Fibroblast of peridontal ligament (primary cell): Measurements from ENCODE around the gene KRTAP5-5.
A peak's percentile ranks its signal among the peaks of the same experiment; 100 is the strongest.
"Not testable (repeated sequence)": the region's sequence is repeated elsewhere in the genome, so short reads cannot be mapped to it uniquely, and the experiment has no call there.

Experiments used
- DNase-seq: peaks from one replicate; pipeline ENCODE4 v3.0.0-alpha.2; 2010; ENCODE audit errors: extremely low read depth

The KRTAP5-5 gene

GRCh38 chr11:1629326-1630185, at the start of gene KRTAP5-5:
Gene KRTAP5-5 (plus strand): TSS chr11:1629775. CDS start chr11:1629841, 66 bp downstream.
- DNase-seq: no peak

GRCh38 chr11:1581976-1582375, 47.6 kb upstream of the KRTAP5-5 start:
- no peak for DNase-seq

GRCh38 chr11:1582909-1583308, 46.7 kb upstream of the KRTAP5-5 start:
- not testable (repeated sequence) for DNase-seq

- not testable (repeated sequence) for DNase-seq
Observed at GRCh38 chr11:1584661-1585370, 44.8 kb upstream of the KRTAP5-5 start, which contains the start of gene KRTAP5-1. Gene KRTAP5-1 (minus strand): TSS chr11:1585283. CDS start chr11:1585249, 34 bp downstream.

- no peak for DNase-seq
Observed at GRCh38 chr11:1586699-1587098, 42.9 kb upstream of the KRTAP5-5 start.

- not testable (repeated sequence) for DNase-seq
Observed at GRCh38 chr11:1589191-1589963, 40.2 kb upstream of the KRTAP5-5 start.

- no peak for DNase-seq
Observed at GRCh38 chr11:1589996-1590395, 39.6 kb upstream of the KRTAP5-5 start.

- DNase-seq: no peak
Observed at GRCh38 chr11:1592628-1593027, 36.9 kb upstream of the KRTAP5-5 start.

GRCh38 chr11:1595994-1596575, 33.5 kb upstream of the KRTAP5-5 start:
- peak; percentile 31 for DNase-seq

- DNase-seq: not testable (repeated sequence)
Observed at GRCh38 chr11:1596576-1597121, 32.9 kb upstream of the KRTAP5-5 start.

- no peak for DNase-seq
Observed at GRCh38 chr11:1597331-1597993, 32.1 kb upstream of the KRTAP5-5 start.

GRCh38 chr11:1597994-1598380, 31.6 kb upstream of the KRTAP5-5 start, which contains the start of gene KRTAP5-2:
Gene KRTAP5-2 (minus strand): TSS chr11:1598294. CDS start chr11:1598250, 44 bp downstream.
- no peak for DNase-seq

GRCh38 chr11:1598406-1598805, 31.2 kb upstream of the KRTAP5-5 start:
- DNase-seq: not testable (repeated sequence)

- peak; percentile 8 for DNase-seq
Observed at GRCh38 chr11:1598816-1599215, 30.8 kb upstream of the KRTAP5-5 start.

GRCh38 chr11:1600626-1601025, 28.9 kb upstream of the KRTAP5-5 start:
- DNase-seq: no peak

- not testable (repeated sequence) for DNase-seq
Observed at GRCh38 chr11:1601663-1602062, 27.9 kb upstream of the KRTAP5-5 start.

- DNase-seq: no peak
Observed at GRCh38 chr11:1603629-1604028, 25.9 kb upstream of the KRTAP5-5 start.

- no peak for DNase-seq
Observed at GRCh38 chr11:1604181-1604580, 25.4 kb upstream of the KRTAP5-5 start.

- no peak for DNase-seq
Observed at GRCh38 chr11:1604711-1605110, 24.9 kb upstream of the KRTAP5-5 start.

- DNase-seq: not testable (repeated sequence)
Observed at GRCh38 chr11:1605923-1606322, 23.7 kb upstream of the KRTAP5-5 start.
